OCI-LY7 (cell line): ENCODE results near the gene TCAP.

Experiments
- EZH2phosphoT487 ChIP-seq: fragments of 200-600 bp; sonication (generic); IDR thresholded peaks from 2 replicates; pipeline ENCODE4 v1.6.1; 2018; ENCODE audit warnings: low read depth, borderline replicate concordance, mild to moderate bottlenecking, mixed run types, antibody characterized with exemption, low read length, moderate library complexity, mixed read lengths
- TF ChIP-seq, protein P1 (sequence below): fragments of 200-600 bp; sonication (generic); conservative IDR thresholded peaks from 2 replicates; pipeline ENCODE4 v1.5.1; 2014; ENCODE audit warnings: mild to moderate bottlenecking, antibody characterized with exemption, low read length, moderate library complexity, mixed read lengths

- TF ChIP-seq, protein P1, sequence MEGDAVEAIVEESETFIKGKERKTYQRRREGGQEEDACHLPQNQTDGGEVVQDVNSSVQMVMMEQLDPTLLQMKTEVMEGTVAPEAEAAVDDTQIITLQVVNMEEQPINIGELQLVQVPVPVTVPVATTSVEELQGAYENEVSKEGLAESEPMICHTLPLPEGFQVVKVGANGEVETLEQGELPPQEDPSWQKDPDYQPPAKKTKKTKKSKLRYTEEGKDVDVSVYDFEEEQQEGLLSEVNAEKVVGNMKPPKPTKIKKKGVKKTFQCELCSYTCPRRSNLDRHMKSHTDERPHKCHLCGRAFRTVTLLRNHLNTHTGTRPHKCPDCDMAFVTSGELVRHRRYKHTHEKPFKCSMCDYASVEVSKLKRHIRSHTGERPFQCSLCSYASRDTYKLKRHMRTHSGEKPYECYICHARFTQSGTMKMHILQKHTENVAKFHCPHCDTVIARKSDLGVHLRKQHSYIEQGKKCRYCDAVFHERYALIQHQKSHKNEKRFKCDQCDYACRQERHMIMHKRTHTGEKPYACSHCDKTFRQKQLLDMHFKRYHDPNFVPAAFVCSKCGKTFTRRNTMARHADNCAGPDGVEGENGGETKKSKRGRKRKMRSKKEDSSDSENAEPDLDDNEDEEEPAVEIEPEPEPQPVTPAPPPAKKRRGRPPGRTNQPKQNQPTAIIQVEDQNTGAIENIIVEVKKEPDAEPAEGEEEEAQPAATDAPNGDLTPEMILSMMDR, result no peak
- no peak for TF ChIP-seq EZH2phosphoT487
These were observed 32.8 kb upstream of the TCAP start for GRCh38 chr17:39632153-39632941.
